Coronary artery (tissue), 2 donors: ENCODE measurements around the gene AGXT.

Experiments
- DNase-seq: peaks from one replicate; pipeline ENCODE4 v3.0.0-alpha.2; 2017; ENCODE audit warnings: low spot score
- H3K27ac ChIP-seq, 2 donors: fragments of 200-600 bp; sonication (generic); one replicate each; pipeline ENCODE4 v1.5.1; 2016 to 2019
- H3K4me3 ChIP-seq: fragments of 200-600 bp; sonication (generic); 2 replicates; pipeline ENCODE4 v1.5.1; 2016; ENCODE audit warnings: mild to moderate bottlenecking, moderate library complexity
- TF ChIP-seq, protein P1 (sequence below): fragments of 200-600 bp; sonication (generic); IDR thresholded peaks from one replicate; pipeline ENCODE4 v1.5.1; 2019; ENCODE audit warnings: antibody characterized with exemption

The AGXT gene

DNA sequence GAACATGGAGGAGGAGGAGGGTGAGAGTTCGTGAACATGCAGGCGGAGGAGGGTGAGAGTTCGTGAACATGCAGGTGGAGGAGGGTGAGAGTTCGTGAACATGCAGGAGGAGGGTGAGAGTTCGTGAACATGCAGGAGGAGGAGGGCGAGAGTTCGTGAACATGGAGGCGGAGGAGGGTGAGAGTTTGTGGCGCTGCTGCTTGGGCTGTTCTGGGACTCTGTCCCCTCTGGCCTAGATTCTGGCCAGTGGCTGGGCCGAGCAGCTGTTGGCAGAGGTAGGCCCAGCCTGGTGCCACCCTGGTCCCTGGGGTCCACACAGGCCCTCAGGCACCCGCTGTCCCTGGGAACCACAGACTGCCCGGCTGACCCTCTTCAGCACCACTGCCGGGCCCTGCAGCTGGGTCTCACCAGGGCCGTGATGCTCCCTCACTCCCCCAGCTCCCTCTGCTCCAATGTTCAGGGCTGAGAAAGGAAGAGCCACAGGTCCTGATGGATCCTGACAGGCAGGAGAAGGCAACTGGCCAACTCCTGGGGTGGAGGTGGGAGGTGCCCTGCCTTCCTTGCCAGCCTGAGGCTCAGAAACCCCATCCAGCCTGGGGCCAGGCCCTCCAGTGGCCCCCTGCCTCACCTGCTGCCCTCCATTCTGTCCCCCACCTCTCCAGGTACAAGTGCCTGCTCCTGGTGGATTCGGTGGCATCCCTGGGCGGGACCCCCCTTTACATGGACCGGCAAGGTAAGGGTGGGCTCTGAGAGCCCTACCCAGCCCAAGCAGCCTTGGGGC lies 3.9 kb downstream of the AGXT start:
- Histone ChIP-seq H3K27ac (no peak overlapping the region), H3K4me3 (no peak overlapping the region)
- TF ChIP-seq, protein P1, sequence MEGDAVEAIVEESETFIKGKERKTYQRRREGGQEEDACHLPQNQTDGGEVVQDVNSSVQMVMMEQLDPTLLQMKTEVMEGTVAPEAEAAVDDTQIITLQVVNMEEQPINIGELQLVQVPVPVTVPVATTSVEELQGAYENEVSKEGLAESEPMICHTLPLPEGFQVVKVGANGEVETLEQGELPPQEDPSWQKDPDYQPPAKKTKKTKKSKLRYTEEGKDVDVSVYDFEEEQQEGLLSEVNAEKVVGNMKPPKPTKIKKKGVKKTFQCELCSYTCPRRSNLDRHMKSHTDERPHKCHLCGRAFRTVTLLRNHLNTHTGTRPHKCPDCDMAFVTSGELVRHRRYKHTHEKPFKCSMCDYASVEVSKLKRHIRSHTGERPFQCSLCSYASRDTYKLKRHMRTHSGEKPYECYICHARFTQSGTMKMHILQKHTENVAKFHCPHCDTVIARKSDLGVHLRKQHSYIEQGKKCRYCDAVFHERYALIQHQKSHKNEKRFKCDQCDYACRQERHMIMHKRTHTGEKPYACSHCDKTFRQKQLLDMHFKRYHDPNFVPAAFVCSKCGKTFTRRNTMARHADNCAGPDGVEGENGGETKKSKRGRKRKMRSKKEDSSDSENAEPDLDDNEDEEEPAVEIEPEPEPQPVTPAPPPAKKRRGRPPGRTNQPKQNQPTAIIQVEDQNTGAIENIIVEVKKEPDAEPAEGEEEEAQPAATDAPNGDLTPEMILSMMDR = no peak
- no peak for DNase-seq

DNA sequence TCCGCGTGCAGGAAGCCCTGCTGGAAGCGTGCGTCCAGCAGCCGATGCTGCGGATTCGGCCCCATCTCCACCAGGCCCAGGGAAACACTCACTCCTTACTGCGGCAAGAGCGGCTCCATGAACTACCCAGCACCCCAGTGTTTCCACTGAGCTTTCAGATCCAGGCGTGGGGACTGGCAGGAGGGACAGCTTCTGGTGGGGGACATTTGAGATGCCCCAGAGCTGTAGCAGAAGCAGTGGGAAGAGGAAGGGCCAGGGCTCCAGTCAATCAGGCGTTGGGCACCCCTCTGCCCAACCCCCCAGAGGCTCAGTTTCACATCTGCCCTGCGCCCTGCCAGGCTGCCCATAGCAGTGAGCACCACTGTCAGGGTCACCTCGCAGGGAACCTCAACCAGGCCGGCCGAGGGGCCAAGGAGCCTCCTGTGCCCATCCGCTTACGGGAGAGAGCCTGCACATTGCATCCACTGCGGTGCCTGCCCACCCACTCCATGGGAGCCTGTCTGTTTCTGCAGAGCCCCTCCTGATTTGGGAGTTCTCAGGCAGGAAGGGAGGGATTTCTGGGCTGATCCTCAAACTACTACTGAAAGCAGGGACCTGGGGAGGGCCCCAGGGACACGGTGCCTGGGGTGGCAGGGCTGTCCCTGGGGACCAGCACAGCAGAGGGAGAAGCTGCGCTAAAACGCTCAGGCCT lies 4.6 kb downstream of the AGXT start:
- TF ChIP-seq, protein P1 = no peak
- H3K27ac ChIP-seq = no peak overlapping the region
- DNase-seq = no peak
- no peak overlapping the region for H3K4me3 ChIP-seq

DNA sequence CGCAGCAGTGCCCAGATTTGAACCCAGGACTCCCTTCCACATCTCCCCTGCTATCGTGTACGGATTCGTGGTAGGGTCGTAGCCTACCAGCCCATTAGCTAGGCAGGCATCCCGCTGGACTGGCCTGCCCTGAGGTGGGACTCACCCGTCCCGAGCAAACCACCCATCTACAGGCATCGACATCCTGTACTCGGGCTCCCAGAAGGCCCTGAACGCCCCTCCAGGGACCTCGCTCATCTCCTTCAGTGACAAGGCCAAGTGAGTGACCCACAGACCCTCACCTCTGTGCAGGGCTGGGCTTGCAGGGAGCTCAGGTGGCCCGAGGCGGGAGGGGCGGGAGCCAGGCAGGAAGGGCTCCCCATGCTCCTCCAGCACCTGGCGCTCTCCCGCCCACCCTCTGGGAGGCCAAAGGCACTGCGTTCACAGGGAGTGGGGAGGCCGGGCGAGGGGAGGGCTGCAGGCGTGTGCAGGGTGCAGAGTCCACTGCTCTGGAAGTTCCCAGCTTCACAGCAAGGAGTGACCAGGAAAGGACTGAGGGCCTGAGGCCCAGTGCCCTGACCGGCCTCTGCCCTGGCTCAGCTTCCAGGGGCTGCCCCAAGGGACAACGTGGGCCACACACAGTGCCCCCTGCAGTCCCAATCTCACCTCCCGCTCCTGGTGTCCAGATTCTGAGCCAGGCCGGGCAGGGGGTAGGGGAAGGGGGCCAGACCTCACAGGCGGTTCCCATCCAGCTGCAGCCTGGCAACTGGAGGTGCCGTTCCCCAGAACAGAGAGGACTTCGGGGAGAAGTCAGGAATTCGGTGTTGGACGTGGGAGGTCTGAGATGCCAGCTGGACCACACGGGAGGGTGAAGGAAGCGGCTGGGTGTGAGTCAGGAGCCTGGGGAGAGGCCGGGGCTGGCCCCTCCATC lies 5.4 kb downstream of the AGXT start:
- Histone ChIP-seq H3K27ac (no peak overlapping the region), H3K4me3 (no peak overlapping the region)
- TF ChIP-seq, protein P1 = no peak
- DNase-seq = no peak

DNA sequence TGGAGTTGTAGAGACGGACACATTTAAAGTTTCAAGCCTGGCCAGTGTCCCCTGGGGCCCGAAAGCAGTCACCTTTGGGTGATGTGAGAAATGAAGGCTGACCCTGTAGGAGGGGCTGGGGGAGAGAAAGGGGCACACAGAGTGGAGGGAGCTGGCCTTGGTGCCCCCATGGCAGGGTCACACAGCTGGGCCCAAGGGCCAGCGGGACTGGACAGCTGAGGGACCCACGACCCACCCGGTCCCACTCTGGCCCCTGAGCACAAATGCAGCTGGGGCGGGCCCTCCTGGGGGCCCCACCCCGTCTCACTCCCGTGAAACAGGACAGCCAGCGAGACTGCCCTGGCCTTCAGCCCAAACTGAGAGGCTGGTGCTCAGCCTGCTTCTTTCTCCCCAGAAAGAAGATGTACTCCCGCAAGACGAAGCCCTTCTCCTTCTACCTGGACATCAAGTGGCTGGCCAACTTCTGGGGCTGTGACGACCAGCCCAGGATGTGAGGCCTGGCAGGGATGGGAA lies 6.1 kb downstream of the AGXT start:
- DNase-seq = no peak
- TF ChIP-seq, protein P1 = no peak
- Histone ChIP-seq H3K27ac (no peak overlapping the region), H3K4me3 (no peak overlapping the region)

DNA sequence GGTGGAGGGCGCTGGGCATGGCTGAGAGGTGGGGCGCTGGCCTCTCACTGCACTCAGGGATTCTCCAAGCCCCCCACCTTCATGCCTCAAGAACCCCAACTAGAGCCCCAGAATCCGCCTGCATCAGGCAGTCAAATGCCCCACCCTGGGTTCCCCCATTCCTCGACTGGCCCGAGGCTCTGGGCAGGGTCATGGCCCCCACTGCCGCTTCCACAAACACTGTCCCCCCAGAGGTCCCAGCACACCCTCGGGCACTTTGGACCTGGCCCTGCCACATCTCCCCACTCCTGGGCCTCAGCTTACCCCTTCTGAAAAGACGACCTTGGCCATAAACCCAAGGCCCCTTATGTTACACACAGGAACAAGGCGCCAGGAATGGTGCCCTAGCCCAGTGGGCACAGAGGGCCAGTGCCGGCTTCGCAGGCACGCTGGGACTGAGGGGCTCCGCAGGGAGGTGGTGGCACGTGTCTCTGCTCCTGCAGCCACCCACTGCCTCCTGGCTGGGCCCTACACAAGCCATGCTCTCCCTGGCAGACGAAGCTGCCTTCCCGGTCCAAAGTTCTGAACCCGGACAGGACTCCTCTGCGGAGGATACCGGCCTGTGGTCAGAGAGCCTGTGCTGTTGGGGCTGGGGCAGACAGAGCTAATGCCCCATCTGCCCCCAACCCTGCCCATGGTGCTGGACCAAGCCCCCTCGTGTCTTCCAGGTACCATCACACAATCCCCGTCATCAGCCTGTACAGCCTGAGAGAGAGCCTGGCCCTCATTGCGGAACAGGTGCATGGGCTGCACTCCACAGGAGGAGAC lies 6.8 kb downstream of the AGXT start:
- no peak for DNase-seq
- H3K27ac ChIP-seq = no peak overlapping the region

More for the DNA sequence above, 6.8 kb downstream of the AGXT start:
- TF ChIP-seq, protein P1 = no peak
- no peak overlapping the region for H3K4me3 ChIP-seq
